AG20443 (cell line): ENCODE measurements around the gene FBH1.
"Not testable (repeated sequence)": the region's sequence is repeated elsewhere in the genome, so short reads cannot be mapped to it uniquely, and the experiment has no call there.

Experiments
- DNase-seq: peaks from one replicate; pipeline ENCODE4 v3.0.0; 2012; ENCODE audit warnings: low spot score, mixed read lengths

The FBH1 gene

GRCh38 chr10:5876181-5876768 lies 13.8 kb upstream of the FBH1 start:
- DNase-seq: peak; percentile 82

GRCh38 chr10:5877041-5877440 lies 13.0 kb upstream of the FBH1 start:
- DNase-seq: not testable (repeated sequence)

GRCh38 chr10:5882961-5883360 lies 7.1 kb upstream of the FBH1 start:
- no peak for DNase-seq

GRCh38 chr10:5885619-5886018 lies 4.4 kb upstream of the FBH1 start:
- no peak for DNase-seq

- no peak for DNase-seq
Measured at GRCh38 chr10:5887029-5887428, 3.0 kb upstream of the FBH1 start.

- DNase-seq: no peak
Measured at GRCh38 chr10:5887641-5888040, 2.4 kb upstream of the FBH1 start.

- DNase-seq: no peak
Measured at GRCh38 chr10:5888351-5888750, 1.7 kb upstream of the FBH1 start.

- DNase-seq: peak; percentile 47
Measured at GRCh38 chr10:5888843-5889623, 1.0 kb upstream of the FBH1 start.

- DNase-seq: peak; percentile 45
Measured at GRCh38 chr10:5890452-5890915, 441 bp downstream of the FBH1 start.

- DNase-seq: no peak
Measured at GRCh38 chr10:5891009-5891408, 966 bp downstream of the FBH1 start.

GRCh38 chr10:5892007-5892406 lies 2.0 kb downstream of the FBH1 start:
- DNase-seq: peak; percentile 25

- no peak for DNase-seq
Measured at GRCh38 chr10:5893321-5893720, 3.3 kb downstream of the FBH1 start.

- no peak for DNase-seq
Measured at GRCh38 chr10:5894403-5894802, 4.4 kb downstream of the FBH1 start.

- no peak for DNase-seq
Measured at GRCh38 chr10:5894873-5895272, 4.8 kb downstream of the FBH1 start.

GRCh38 chr10:5895365-5895764 lies 5.3 kb downstream of the FBH1 start:
- no peak for DNase-seq

- DNase-seq: no peak
Measured at GRCh38 chr10:5895804-5896203, 5.8 kb downstream of the FBH1 start.

GRCh38 chr10:5896208-5897052 lies 6.4 kb downstream of the FBH1 start:
- DNase-seq: no peak

- no peak for DNase-seq
Measured at GRCh38 chr10:5897053-5897340, 7.0 kb downstream of the FBH1 start.

GRCh38 chr10:5897504-5897903 lies 7.5 kb downstream of the FBH1 start:
- DNase-seq: no peak

- no peak for DNase-seq
Measured at GRCh38 chr10:5898163-5898562, 8.1 kb downstream of the FBH1 start.

- DNase-seq: no peak
Measured at GRCh38 chr10:5900247-5900646, 10.2 kb downstream of the FBH1 start.

- DNase-seq: no peak
Measured at GRCh38 chr10:5902511-5903274, 12.7 kb downstream of the FBH1 start.
